Measurements from ENCODE around the gene STXBP4. TPM values are rescaled to one million over a fixed set of nuclear protein-coding genes. Genes with fewer than 3 reads are reported as not detected.
"Not testable (repeated sequence)": the region's sequence is repeated elsewhere in the genome, so short reads cannot be mapped to it uniquely, and the experiment has no call there.

The STXBP4 gene
- total RNA-seq, 2 donors from 2014 or later = 5.2 to 6.9 TPM

- DNase-seq (no peak), ATAC-seq (no peak)
- intact Hi-C loops (cut with DNase I, micrococcal nuclease) = no loop called here
Measured at GRCh38 chr17:55002458-55002857, 33.9 kb downstream of the STXBP4 start.

GRCh38 chr17:55004484-55004883, 35.9 kb downstream of the STXBP4 start:
- DNase-seq (no peak), ATAC-seq (no peak)
- intact Hi-C loops (cut with DNase I, micrococcal nuclease) = no loop called here

GRCh38 chr17:55005520-55005919, 37.0 kb downstream of the STXBP4 start:
- intact Hi-C loops (cut with DNase I, micrococcal nuclease) = no loop called here
- DNase-seq (no peak), ATAC-seq (no peak)

- DNase-seq (no peak), ATAC-seq (no peak)
- intact Hi-C loops (cut with DNase I, micrococcal nuclease) = no loop called here
Measured at GRCh38 chr17:55023626-55024025, 55.1 kb downstream of the STXBP4 start.

- ATAC-seq = no peak
- DNase-seq = no peak
- intact Hi-C loops (cut with DNase I, micrococcal nuclease) = no loop called here
Measured at GRCh38 chr17:55037828-55038227, 69.3 kb downstream of the STXBP4 start.

- no peak for DNase-seq
- intact Hi-C loops (cut with DNase I, micrococcal nuclease) = no loop called here
- ATAC-seq = no peak
Measured at GRCh38 chr17:55038291-55038690, 69.7 kb downstream of the STXBP4 start.

GRCh38 chr17:55040611-55041010, 72.0 kb downstream of the STXBP4 start:
- ATAC-seq = no peak
- no peak for DNase-seq
- intact Hi-C loops (cut with DNase I, micrococcal nuclease) = no loop called here

- ATAC-seq = no peak
- no peak for DNase-seq
- intact Hi-C loops (cut with DNase I, micrococcal nuclease) = no loop called here
Measured at GRCh38 chr17:55053855-55054254, 85.3 kb downstream of the STXBP4 start.

- intact Hi-C loops (cut with DNase I, micrococcal nuclease) = no loop called here
- no peak for DNase-seq
- ATAC-seq = no peak
Measured at GRCh38 chr17:55054429-55054828, 85.9 kb downstream of the STXBP4 start.

GRCh38 chr17:55056526-55056925, 88.0 kb downstream of the STXBP4 start:
- ATAC-seq (peak; percentile 78), DNase-seq (peak in 1 of 2 donors; percentile 9)
- intact Hi-C loops (cut with DNase I, micrococcal nuclease) = no loop called here

- intact Hi-C loops (cut with DNase I, micrococcal nuclease) = no loop called here
- no peak for ATAC-seq
- DNase-seq = no peak
Measured at GRCh38 chr17:55057184-55057583, 88.6 kb downstream of the STXBP4 start.

GRCh38 chr17:55059724-55060123, 91.2 kb downstream of the STXBP4 start:
- DNase-seq = no peak
- peak; percentile 69 for ATAC-seq
- intact Hi-C loops (cut with DNase I, micrococcal nuclease) = no loop called here

- DNase-seq (no peak), ATAC-seq (no peak)
- intact Hi-C loops (cut with DNase I, micrococcal nuclease) = no loop called here
Measured at GRCh38 chr17:55062921-55063320, 94.4 kb downstream of the STXBP4 start.

GRCh38 chr17:55063885-55064874, 95.6 kb downstream of the STXBP4 start:
- intact Hi-C loops (cut with DNase I, micrococcal nuclease) = no loop called here
- ATAC-seq = no peak
- no peak for DNase-seq

- DNase-seq (no peak), ATAC-seq (no peak)
- intact Hi-C loops (cut with DNase I, micrococcal nuclease) = no loop called here
Measured at GRCh38 chr17:55067697-55068439, 99.3 kb downstream of the STXBP4 start.

- ATAC-seq = no peak
- intact Hi-C loops (cut with DNase I, micrococcal nuclease) = no loop called here
Measured at GRCh38 chr17:55068862-55069811, 100.6 kb downstream of the STXBP4 start.

GRCh38 chr17:55069983-55070529, 101.5 kb downstream of the STXBP4 start:
- intact Hi-C loops (cut with DNase I, micrococcal nuclease) = no loop called here
- no peak for ATAC-seq
- no peak for DNase-seq

More at GRCh38 chr17:55068862-55069811, 100.6 kb downstream of the STXBP4 start:
- no peak for DNase-seq

- ATAC-seq (no peak), DNase-seq (no peak)
- intact Hi-C loops (cut with DNase I, micrococcal nuclease) = no loop called here
Measured at GRCh38 chr17:55072898-55073297, 104.3 kb downstream of the STXBP4 start.

- DNase-seq; intact Hi-C loops (cut with DNase I, micrococcal nuclease); ATAC-seq: not testable (repeated sequence)
Measured at GRCh38 chr17:55073467-55073866, 104.9 kb downstream of the STXBP4 start.
